Measurements from ENCODE around the gene OSBPL10.

Gene OSBPL10

DNA sequence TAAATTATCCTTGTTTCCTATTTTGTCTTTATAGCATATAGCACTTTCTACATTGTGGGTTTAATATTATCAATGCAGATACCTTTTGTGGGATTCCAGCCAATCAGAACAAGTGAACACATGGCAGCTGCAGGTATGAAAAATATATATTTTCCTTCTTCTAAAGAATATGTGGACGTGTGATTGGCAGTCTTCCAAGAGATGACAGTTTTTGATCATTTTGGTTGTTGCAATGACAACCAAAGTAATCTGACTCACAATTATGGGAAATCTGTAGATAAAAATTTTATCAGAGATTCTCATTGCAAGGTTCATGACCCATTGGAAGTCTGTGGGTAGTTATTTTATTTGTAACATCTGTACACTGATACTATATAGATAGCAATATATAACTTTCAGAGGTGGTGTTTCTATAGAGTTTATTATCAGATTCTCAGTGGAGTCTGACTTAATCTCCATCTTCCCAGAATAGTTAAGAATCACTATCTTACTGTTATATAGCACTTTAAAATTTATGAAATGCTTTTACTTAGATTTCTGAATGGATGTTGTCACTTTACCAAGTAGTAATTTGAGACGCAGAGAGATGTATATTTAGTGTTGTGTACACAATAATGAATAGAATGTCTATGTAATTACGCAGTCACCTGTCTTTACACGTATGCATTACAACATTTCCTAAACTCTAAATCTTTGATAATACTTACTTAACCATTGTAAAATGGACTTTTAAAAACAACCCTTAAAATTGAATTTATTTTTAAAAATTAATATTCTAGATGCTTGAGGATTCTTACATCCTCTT, 365.8 kb downstream of the OSBPL10 start:
- TF ChIP-seq, protein P1, sequence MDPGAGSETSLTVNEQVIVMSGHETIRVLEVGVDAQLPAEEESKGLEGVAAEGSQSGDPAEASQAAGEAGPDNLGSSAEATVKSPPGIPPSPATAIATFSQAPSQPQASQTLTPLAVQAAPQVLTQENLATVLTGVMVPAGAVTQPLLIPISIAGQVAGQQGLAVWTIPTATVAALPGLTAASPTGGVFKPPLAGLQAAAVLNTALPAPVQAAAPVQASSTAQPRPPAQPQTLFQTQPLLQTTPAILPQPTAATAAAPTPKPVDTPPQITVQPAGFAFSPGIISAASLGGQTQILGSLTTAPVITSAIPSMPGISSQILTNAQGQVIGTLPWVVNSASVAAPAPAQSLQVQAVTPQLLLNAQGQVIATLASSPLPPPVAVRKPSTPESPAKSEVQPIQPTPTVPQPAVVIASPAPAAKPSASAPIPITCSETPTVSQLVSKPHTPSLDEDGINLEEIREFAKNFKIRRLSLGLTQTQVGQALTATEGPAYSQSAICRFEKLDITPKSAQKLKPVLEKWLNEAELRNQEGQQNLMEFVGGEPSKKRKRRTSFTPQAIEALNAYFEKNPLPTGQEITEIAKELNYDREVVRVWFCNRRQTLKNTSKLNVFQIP (CRISPR knock-in tag; IDR thresholded peaks at IDR 0.05; ENCODE audit: borderline replicate concordance, low read depth), result no peak
- no peak for TF ChIP-seq BACH2 (CRISPR knock-in tag; IDR thresholded peaks at IDR 0.05; ENCODE audit: borderline replicate concordance)
- no peak for TF ChIP-seq TOX (CRISPR knock-in tag; IDR thresholded peaks at IDR 0.05; ENCODE audit: borderline replicate concordance)
- no peak for ATAC-seq

DNA sequence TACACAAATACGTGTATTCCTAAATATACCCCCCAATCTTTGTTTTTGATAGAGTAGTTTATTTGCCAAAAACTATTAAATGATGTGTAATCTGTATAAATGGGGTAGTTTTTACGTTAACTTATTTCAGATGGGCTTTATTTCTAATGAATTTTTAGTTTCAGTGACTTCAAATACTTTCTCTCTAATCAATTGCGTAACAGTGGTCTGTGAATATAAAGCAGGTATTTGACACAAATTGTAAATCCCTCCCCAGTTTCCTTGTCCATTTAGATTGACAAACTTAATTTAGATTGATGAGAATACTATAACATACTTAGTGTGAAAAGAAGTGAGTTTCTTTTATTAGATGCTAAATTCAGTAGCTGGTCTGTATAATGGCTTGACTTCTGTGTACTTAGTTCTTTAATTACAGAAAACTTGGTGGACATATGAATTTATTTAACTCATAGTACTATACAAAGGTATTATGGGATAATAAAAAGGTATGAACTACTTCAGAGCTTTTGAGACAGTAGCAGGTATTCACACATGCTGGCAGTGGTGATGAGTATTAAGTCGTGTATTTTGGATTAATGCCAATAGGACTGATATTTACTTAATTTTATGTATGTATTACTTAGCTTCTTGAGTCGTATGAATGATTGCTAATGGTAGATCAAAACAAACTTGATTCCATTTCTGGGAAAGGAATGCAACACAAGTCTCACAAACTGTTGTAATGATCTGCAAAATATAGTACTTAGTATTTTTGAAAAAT, 366.7 kb downstream of the OSBPL10 start:
- no peak for ATAC-seq
- no peak for TF ChIP-seq BACH2 (CRISPR knock-in tag; IDR thresholded peaks at IDR 0.05; ENCODE audit: borderline replicate concordance)
- TF ChIP-seq ESRRG (CRISPR knock-in tag; IDR thresholded peaks at IDR 0.05), result no peak
- no peak for TF ChIP-seq ZFP3 (CRISPR knock-in tag; IDR thresholded peaks at IDR 0.05)
- TF ChIP-seq SNAI2 (CRISPR knock-in tag; IDR thresholded peaks at IDR 0.05), result no peak

DNA sequence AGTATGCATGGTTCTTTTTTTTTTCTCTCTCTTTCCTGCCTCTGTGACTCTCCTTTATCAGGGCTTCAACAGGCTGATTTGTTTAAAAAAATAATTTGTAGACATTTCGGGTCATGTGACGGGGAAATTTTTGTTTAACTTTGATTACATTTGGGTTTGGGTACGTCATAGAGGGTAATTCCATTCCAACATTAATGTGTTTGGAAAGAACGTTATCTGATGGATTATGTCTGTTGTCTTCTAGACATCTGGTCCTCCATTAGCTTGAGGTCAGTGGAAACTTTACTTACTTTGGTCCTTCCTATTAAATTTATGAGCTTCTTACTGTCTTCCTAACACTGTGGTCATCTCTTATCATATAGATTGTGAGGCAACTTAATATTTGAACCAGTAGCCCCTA, 367.4 kb downstream of the OSBPL10 start:
- no peak for ATAC-seq

More for the DNA sequence above, 367.4 kb downstream of the OSBPL10 start:
- TF ChIP-seq PPARA (CRISPR knock-in tag; IDR thresholded peaks at IDR 0.05; ENCODE audit: borderline replicate concordance), result 0 out of 2 replicates have a peak, but pooled peaks have one; percentile 41
- TF ChIP-seq, protein P2, sequence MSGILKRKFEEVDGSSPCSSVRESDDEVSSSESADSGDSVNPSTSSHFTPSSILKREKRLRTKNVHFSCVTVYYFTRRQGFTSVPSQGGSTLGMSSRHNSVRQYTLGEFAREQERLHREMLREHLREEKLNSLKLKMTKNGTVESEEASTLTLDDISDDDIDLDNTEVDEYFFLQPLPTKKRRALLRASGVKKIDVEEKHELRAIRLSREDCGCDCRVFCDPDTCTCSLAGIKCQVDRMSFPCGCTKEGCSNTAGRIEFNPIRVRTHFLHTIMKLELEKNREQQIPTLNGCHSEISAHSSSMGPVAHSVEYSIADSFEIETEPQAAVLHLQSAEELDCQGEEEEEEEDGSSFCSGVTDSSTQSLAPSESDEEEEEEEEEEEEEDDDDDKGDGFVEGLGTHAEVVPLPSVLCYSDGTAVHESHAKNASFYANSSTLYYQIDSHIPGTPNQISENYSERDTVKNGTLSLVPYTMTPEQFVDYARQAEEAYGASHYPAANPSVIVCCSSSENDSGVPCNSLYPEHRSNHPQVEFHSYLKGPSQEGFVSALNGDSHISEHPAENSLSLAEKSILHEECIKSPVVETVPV (CRISPR knock-in tag; IDR thresholded peaks at IDR 0.05), result no peak
- TF ChIP-seq OSR1 (CRISPR knock-in tag; IDR thresholded peaks at IDR 0.05), result no peak
- TF ChIP-seq, protein P3, sequence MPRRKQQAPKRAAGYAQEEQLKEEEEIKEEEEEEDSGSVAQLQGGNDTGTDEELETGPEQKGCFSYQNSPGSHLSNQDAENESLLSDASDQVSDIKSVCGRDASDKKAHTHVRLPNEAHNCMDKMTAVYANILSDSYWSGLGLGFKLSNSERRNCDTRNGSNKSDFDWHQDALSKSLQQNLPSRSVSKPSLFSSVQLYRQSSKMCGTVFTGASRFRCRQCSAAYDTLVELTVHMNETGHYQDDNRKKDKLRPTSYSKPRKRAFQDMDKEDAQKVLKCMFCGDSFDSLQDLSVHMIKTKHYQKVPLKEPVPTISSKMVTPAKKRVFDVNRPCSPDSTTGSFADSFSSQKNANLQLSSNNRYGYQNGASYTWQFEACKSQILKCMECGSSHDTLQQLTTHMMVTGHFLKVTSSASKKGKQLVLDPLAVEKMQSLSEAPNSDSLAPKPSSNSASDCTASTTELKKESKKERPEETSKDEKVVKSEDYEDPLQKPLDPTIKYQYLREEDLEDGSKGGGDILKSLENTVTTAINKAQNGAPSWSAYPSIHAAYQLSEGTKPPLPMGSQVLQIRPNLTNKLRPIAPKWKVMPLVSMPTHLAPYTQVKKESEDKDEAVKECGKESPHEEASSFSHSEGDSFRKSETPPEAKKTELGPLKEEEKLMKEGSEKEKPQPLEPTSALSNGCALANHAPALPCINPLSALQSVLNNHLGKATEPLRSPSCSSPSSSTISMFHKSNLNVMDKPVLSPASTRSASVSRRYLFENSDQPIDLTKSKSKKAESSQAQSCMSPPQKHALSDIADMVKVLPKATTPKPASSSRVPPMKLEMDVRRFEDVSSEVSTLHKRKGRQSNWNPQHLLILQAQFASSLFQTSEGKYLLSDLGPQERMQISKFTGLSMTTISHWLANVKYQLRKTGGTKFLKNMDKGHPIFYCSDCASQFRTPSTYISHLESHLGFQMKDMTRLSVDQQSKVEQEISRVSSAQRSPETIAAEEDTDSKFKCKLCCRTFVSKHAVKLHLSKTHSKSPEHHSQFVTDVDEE (CRISPR knock-in tag; IDR thresholded peaks at IDR 0.05), result peak; percentile 70; the same call in 1 of the 2 replicates
- no peak for TF ChIP-seq ZNF565 (CRISPR knock-in tag; conservative IDR thresholded peaks at IDR 0.05; ENCODE audit: low read depth)
- no peak for TF ChIP-seq ZNF8 (CRISPR knock-in tag; IDR thresholded peaks at IDR 0.05)
- TF ChIP-seq, protein P1 (CRISPR knock-in tag; IDR thresholded peaks at IDR 0.05; ENCODE audit: borderline replicate concordance, low read depth), result no peak
- no peak for TF ChIP-seq RARB (CRISPR knock-in tag; IDR thresholded peaks at IDR 0.05)
- TF ChIP-seq TOX (CRISPR knock-in tag; IDR thresholded peaks at IDR 0.05; ENCODE audit: borderline replicate concordance), result no peak
- TF ChIP-seq ESRRG (CRISPR knock-in tag; IDR thresholded peaks at IDR 0.05), result no peak
- TF ChIP-seq, protein P4, sequence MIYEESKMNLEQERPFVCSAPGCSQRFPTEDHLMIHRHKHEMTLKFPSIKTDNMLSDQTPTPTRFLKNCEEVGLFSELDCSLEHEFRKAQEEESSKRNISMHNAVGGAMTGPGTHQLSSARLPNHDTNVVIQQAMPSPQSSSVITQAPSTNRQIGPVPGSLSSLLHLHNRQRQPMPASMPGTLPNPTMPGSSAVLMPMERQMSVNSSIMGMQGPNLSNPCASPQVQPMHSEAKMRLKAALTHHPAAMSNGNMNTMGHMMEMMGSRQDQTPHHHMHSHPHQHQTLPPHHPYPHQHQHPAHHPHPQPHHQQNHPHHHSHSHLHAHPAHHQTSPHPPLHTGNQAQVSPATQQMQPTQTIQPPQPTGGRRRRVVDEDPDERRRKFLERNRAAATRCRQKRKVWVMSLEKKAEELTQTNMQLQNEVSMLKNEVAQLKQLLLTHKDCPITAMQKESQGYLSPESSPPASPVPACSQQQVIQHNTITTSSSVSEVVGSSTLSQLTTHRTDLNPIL (CRISPR knock-in tag; IDR thresholded peaks at IDR 0.05; ENCODE audit: low read depth), result no peak
- no peak for TF ChIP-seq ZC3H10 (CRISPR knock-in tag; IDR thresholded peaks at IDR 0.05)
- TF ChIP-seq BACH2 (CRISPR knock-in tag; IDR thresholded peaks at IDR 0.05; ENCODE audit: borderline replicate concordance), result no peak
- TF ChIP-seq ARNTL (CRISPR knock-in tag; IDR thresholded peaks at IDR 0.05; ENCODE audit: borderline replicate concordance, low read depth), result no peak
- no peak for TF ChIP-seq ZNF70 (CRISPR knock-in tag; IDR thresholded peaks at IDR 0.05)
- no peak for TF ChIP-seq ZFP30 (CRISPR knock-in tag; IDR thresholded peaks at IDR 0.05)
- no peak for TF ChIP-seq SNAI2 (CRISPR knock-in tag; IDR thresholded peaks at IDR 0.05)
- TF ChIP-seq TCF4 (CRISPR knock-in tag; IDR thresholded peaks at IDR 0.05; ENCODE audit: borderline replicate concordance), result peak; percentile 70
- TF ChIP-seq, protein P5, sequence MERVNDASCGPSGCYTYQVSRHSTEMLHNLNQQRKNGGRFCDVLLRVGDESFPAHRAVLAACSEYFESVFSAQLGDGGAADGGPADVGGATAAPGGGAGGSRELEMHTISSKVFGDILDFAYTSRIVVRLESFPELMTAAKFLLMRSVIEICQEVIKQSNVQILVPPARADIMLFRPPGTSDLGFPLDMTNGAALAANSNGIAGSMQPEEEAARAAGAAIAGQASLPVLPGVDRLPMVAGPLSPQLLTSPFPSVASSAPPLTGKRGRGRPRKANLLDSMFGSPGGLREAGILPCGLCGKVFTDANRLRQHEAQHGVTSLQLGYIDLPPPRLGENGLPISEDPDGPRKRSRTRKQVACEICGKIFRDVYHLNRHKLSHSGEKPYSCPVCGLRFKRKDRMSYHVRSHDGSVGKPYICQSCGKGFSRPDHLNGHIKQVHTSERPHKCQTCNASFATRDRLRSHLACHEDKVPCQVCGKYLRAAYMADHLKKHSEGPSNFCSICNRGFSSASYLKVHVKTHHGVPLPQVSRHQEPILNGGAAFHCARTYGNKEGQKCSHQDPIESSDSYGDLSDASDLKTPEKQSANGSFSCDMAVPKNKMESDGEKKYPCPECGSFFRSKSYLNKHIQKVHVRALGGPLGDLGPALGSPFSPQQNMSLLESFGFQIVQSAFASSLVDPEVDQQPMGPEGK (CRISPR knock-in tag; IDR thresholded peaks at IDR 0.05; ENCODE audit: borderline replicate concordance), result no peak
- peak; percentile 72; the same call in 1 of the 2 replicates for TF ChIP-seq ZFP3 (CRISPR knock-in tag; IDR thresholded peaks at IDR 0.05)
- TF ChIP-seq GLIS3 (CRISPR knock-in tag; IDR thresholded peaks at IDR 0.05), result no peak
- peak; percentile 74 for TF ChIP-seq ISL1 (CRISPR knock-in tag; IDR thresholded peaks at IDR 0.05)
- no peak for TF ChIP-seq CSDC2 (CRISPR knock-in tag; IDR thresholded peaks at IDR 0.05)

Data from SK-N-SH treated with all-trans-retinoic acid at 6 μM for 48 hours (cell line).